HUES48 (cell line): ENCODE measurements around the gene EXD3.

Source experiments
- H3K27ac ChIP-seq: one replicate; pipeline ENCODE4 v1.7.0; 2013; ENCODE audit warnings: low read depth, low read length, inconsistent platforms
- H3K27me3 ChIP-seq: 2 replicates; pipeline ENCODE4 v1.6.1; 2013; ENCODE audit warnings: mild to moderate bottlenecking, low read length; ENCODE audit not compliant: control insufficient read depth, insufficient read depth
- H3K36me3 ChIP-seq: 2 replicates; pipeline ENCODE4 v1.6.1; 2013; ENCODE audit warnings: low read length; ENCODE audit not compliant: control insufficient read depth, insufficient read depth
- H3K4me1 ChIP-seq: 2 replicates; pipeline ENCODE4 v1.6.1; 2013; ENCODE audit warnings: mild to moderate bottlenecking, low read length; ENCODE audit not compliant: control insufficient read depth, insufficient read depth
- H3K4me3 ChIP-seq: 2 replicates; pipeline ENCODE4 v1.5.1; 2013; ENCODE audit warnings: mild to moderate bottlenecking, low read depth, low read length
- H3K9ac ChIP-seq: 2 replicates; pipeline ENCODE4 v1.6.1; 2013; ENCODE audit warnings: mild to moderate bottlenecking, low read depth, low read length, moderate library complexity
- H3K9me3 ChIP-seq: 2 replicates; pipeline ENCODE4 v1.6.1; 2013; ENCODE audit warnings: low read length; ENCODE audit not compliant: control insufficient read depth, insufficient read depth

EXD3 gene

DNA sequence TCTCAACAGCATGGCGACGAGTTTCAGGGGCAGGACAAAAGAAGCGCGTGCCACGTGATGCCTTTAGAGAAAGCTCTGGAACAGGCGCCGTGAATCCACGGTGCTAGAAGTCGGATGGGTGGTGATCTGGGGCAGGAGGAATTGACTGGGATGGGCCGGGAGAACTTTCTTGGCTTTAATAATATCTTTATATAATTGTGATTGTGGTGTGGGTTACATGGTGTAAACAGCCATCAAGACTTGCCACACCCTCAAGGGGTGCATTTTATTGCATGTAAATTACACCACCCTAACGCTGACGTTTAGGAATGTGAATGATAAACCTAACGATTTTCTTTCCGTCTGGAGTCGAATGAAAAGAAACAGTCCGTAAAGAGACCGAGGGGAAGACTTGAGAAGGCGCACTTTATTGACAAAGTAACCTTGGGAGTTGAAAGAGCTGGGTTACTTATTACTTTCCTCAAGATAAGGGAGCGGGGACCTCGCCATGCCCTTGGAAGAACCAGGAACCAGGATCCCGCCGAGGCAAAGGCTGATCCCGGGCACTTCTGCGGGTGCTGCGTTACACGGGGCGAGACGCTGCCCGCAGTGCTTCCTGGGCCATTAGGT, 129.4 kb downstream of the EXD3 start:
- Histone ChIP-seq H3K9ac (no peak overlapping the region), H3K36me3 (no peaks in the 10 kb centered on the region), H3K9me3 (no peaks in the 10 kb centered on the region), H3K27me3 (peaks cover 33% of the 10 kb centered on the region), H3K4me1 (peaks cover 19% of the 10 kb centered on the region), H3K4me3 (no peak overlapping the region), H3K27ac (peak overlapping the region; percentile 18)

DNA sequence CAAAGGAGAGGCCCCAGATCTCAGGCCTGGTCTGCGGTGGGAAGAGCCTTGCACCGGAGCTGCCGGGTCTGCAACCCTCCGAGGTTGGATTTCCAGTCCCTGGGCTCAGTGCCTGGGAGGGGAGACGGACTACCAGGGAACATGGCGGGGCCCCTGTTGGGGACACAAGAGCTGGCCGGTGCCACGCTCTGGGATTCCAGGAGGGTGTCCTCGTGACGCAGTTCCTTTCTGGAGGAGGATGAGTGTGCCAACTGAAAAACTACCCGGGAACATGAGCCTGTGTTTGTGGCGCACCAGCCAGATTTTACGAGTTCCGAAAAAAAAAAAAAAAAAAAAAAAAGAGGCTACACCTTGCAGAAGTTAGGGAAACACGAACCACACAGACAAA, 129.9 kb downstream of the EXD3 start:
- peaks cover 33% of the 10 kb centered on the region for H3K27me3 ChIP-seq
- no peak overlapping the region for H3K27ac ChIP-seq
- no peak overlapping the region for H3K9ac ChIP-seq
- peaks cover 14% of the 10 kb centered on the region for H3K4me1 ChIP-seq
- no peaks in the 10 kb centered on the region for H3K36me3 ChIP-seq
- no peak overlapping the region for H3K4me3 ChIP-seq
- no peaks in the 10 kb centered on the region for H3K9me3 ChIP-seq

DNA sequence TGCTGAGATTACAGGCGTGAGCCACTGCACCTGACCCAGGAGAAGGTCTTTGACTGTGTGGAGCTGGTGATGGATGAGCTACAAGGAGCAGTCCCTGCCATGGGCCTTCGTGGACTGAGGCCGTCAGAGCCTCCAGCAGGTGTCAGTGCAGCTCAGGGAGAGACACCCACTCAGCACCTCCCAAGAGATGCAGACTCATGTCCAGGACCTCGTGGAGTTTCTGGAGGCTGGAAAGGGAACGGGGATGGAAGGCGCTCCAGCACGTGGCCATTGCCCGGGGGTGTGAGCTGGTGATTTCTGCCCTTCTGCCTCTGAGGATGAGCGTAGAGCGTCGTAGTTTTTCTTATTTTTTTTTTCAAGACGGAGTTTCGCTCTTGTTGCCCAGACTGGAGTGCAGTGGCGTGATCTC, 136.0 kb downstream of the EXD3 start:
- no peaks in the 10 kb centered on the region for H3K9me3 ChIP-seq
- no peak overlapping the region for H3K4me3 ChIP-seq
- H3K27me3 ChIP-seq, result peaks cover under 1% of the 10 kb centered on the region
- H3K27ac ChIP-seq, result no peak overlapping the region
- H3K36me3 ChIP-seq, result no peaks in the 10 kb centered on the region
- H3K4me1 ChIP-seq, result no peaks in the 10 kb centered on the region
- no peak overlapping the region for H3K9ac ChIP-seq

DNA sequence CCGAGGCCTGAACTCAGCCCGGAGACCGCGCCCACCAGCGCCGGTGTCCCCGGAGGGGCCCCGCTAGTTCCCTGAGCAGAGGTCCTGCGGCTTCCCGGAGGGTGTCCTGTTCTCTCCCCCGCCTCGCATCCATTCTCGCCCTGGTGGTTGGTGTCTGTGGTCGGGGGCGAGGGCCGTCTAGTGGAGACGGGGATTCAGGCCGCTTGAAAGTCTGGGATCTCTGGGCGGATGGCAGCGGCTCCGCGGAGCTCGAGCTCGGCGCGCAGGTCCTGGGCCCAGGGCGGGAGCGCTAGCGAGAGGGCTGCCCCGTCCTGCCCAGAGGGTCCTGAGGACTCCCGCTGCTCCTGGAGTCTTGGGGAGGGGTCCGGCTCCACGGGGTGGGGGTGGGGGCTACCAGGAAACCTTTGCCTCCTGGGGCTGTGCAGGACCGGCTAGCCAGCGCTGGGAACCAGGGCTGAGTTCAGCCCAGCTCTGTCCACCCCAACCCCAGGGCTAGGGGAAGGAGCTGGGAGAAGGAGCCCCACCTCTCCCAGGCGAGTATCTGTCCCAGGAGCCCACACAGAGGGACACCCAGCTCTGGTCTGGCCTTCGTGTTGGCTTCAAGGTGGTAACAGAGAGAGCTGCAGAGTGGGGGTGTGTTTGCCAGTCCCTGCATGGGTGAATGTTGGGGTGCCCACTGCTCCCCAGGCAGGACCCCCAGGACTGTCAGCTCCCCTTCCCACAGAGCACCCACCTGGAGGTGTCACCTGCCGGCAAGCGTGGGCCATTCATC, 141.4 kb downstream of the EXD3 start:
- Histone ChIP-seq H3K4me1 (peaks cover 13% of the 10 kb centered on the region), H3K4me3 (peak overlapping the region; percentile 61), H3K9me3 (no peaks in the 10 kb centered on the region), H3K36me3 (peaks cover 2% of the 10 kb centered on the region; the same call in 1 of the 2 replicates), H3K27me3 (peaks cover 20% of the 10 kb centered on the region), H3K9ac (no peak overlapping the region), H3K27ac (no peak overlapping the region)

DNA sequence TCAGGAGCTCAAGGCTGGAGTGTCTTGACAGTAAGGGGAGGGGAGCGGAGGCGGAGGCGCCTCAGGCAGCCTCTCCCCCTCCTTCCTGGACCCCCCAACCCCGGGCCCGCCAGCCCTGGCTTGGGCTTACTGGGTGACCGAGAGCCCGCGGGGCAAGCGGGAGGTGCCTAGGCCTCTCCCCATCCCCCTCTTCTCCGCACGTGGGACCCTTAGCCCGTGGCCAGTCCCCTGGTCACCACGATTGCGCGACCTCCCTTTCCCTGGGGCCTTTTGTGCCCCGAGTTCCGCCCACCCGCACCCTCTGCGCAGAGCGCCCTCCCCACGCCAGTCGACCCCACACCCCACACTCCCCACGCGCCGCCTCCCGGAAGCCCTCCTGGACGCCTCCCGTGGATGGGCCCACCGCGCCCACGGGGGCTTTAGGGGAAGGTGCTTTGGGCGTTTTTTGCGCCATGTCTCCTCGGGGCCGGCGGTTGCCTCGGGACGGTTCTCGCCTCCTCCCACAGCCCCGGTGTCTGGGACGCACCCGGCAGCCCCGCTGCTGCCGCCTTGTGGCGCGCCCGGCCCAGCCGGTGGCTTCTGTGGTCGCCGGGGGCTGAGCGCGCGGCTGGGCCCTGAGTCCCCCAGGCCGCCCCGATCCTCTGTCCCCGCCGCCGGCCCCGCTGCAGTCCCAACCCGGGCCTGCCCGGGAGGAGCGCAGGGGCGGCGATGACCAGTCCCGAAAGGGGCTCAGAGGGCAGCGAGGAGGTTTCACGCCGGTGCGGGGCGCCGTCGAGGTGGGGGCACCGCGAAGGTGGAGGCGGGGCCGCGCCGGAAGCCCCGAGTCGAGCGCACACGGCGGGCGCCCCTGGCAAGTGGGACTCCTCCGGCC, 142.3 kb downstream of the EXD3 start:
- H3K9ac ChIP-seq, result no peak overlapping the region
- H3K27ac ChIP-seq, result no peak overlapping the region
- H3K36me3 ChIP-seq, result peaks cover 2% of the 10 kb centered on the region; the same call in 1 of the 2 replicates
- peak overlapping the region; percentile 61 for H3K4me3 ChIP-seq
- H3K9me3 ChIP-seq, result no peaks in the 10 kb centered on the region
- peaks cover 19% of the 10 kb centered on the region for H3K4me1 ChIP-seq
- peaks cover 20% of the 10 kb centered on the region for H3K27me3 ChIP-seq

DNA sequence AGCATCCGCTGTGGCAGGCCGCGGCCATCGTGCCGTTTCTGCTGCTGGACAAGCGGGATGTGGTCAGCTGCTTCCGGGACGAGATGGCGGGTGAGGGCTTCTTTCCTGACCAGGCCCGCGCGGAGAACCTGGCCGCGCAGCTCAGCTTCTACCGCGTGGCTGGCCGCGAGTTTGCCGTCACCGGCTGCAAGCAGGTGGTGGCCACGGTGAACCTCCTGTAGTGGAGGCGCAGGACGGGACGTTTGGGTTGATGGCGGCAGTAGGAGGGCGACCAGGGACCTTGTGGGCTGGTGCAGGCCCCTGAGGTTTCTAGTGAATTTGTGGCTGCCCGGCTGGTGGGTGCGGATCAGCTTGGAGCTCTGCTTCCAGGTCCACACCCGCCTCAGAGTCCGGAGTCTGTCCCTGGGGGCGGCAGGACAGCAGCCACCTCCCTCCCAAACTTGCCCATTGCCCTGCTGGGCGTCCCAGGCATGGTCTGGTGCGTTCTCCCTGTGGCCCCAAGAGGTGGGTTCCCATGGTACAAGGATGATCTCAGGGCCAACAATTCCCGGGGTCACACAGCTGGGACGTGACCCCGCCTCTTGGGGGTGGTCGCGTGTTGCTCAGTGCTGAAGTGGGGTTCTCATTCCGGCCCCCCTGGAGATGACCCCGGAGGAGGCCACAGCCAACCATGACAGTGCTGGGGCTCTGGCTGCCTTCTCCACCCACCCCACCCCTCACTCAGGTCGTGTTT, 143.1 kb downstream of the EXD3 start:
- Histone ChIP-seq H3K4me3 (no peak overlapping the region), H3K27me3 (peaks cover 20% of the 10 kb centered on the region), H3K4me1 (peaks cover 19% of the 10 kb centered on the region), H3K27ac (no peak overlapping the region), H3K9ac (no peak overlapping the region), H3K9me3 (no peaks in the 10 kb centered on the region), H3K36me3 (peaks cover 2% of the 10 kb centered on the region; the same call in 1 of the 2 replicates)

DNA sequence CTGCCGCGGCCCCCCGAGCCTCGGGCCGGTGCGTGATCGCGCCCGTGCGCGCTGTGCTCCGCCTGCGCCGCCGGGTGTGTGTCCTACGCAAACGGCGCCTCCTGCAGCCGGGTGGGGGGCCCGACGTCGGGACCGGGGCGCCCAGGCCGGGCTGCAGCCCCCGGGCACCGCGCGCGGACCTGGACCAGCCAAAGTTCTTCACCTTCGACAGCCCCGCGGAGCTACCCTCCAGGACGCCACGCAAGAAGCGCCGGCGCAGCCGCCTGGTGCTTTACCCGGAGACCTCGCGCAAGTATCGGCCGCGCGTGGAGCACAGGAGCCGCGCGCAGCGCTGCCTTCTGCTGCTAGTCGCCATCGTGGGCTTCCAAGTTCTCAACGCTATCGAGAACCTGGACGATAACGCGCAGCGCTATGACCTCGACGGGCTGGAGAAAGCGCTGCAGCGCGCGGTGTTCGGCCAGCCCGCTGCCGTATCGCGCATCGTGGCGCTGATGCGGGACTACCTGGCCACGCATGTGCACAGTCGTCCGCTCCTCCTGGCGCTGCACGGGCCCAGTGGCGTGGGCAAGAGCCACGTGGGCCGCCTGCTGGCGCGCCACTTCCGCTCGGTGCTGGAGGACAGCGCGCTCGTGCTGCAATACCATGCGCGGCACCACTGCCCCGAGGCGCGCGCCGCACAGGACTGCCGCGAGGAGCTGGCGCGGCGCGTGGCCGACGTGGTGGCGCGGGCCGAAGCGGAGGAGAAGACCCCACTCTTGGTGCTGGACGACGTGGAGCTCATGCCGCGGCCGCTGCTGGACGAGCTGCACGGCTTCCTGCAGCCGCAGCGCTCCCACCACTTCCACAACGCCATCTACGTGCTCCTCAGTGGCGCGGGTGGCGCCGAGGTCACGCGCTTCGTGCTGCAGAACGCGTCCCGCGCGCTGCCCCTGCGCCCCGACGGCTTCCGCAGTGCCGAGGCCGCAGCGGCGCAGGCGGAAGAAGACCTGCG, 143.9 kb downstream of the EXD3 start:
- Histone ChIP-seq H3K27ac (no peak overlapping the region), H3K27me3 (peaks cover 20% of the 10 kb centered on the region), H3K4me3 (peak overlapping the region; percentile 54; the same call in 1 of the 2 replicates), H3K4me1 (peaks cover 19% of the 10 kb centered on the region), H3K9ac (no peak overlapping the region), H3K9me3 (no peaks in the 10 kb centered on the region), H3K36me3 (peaks cover 2% of the 10 kb centered on the region; the same call in 1 of the 2 replicates)

DNA sequence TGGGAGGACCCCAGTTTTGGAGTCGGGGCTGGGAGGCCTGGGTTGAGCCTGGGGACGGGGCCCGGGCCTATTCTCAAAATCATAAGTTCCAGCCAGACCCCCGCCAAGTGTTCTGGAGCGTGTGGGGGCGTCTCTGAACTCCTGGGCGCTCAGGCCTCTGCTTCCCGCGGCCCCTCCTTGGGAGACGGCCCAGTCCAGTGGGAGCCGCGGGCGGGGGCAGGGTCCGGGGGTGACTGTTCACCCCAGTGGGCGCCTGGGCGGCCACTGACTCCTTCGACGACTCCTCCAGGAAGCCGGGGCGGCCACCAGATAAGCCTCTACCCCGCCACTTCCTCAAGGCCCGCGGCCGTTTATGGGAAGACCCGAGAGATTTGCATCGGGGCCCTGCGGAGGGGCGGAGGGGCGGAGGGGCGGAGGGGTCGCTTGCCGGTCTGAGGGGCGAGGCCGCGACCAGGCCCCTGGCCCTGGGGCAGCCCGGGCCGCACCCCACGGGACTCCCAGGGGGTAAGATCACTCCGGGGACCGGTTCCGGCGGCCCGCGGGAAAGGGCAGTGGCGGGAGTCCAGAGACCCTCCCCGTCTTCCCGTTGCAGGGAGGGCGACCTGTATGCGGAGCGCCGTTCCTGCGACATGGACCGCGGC, 144.8 kb downstream of the EXD3 start:
- H3K27me3 ChIP-seq, result peaks cover 20% of the 10 kb centered on the region
- H3K9ac ChIP-seq, result 0 out of 2 replicates have a peak overlapping the region, but pooled peaks have one; percentile 20
- peak overlapping the region; percentile 91 for H3K27ac ChIP-seq
- H3K9me3 ChIP-seq, result no peaks in the 10 kb centered on the region
- peaks cover 19% of the 10 kb centered on the region for H3K4me1 ChIP-seq
- peaks cover 6% of the 10 kb centered on the region for H3K36me3 ChIP-seq
- peak overlapping the region; percentile 54 for H3K4me3 ChIP-seq

DNA sequence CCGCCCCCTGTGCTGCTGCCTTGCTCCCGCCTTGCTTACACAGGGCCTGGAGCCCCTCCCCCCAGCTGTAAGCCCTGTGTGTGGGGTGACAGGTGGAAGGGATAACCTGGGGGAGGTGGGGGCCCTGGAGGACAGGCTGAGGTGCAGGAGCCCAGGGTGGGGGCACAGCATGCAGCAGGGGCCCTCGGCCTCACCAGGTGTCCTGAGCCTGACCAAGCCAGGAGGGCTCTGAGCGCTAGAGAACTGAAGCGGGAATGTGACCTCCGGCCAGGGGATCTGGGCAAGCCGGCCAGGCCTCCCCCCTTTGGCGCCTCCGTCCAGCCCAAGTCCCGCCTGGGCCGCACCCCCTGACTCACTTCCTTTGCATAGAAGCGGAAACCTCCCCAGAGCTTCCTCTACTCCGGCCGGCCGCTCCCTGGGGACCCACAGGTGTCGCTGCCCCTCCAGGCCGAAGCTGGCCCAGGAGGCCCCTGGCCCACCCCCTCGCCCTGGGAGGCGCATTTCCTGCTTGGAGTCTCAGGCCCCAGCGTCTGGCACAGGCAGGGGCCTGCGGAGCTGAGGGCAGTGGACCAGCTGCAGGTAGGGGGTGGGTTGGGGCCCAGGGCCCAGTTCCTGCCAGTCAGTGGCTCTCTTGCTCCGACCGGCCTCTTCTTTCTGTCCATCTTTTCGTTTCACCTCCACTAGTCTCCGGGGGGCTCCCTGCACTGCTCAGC, 145.5 kb downstream of the EXD3 start, which contains the start of gene TOR4A:
Gene TOR4A (plus strand): TSS at position 398 of the 713 bp plus-strand sequence. CDS start 964 bp downstream, outside the sequence.
- Histone ChIP-seq H3K9me3 (no peaks in the 10 kb centered on the region), H3K27ac (peak within 1 kb of the TSS; percentile 91), H3K9ac (peak within 1 kb of the TSS; percentile 20; the same call in 1 of the 2 replicates), H3K4me3 (peak within 1 kb of the TSS; percentile 54), H3K4me1 (peaks cover 19% of the 10 kb centered on the region), H3K36me3 (peaks cover 11% of the 10 kb centered on the region), H3K27me3 (peaks cover 20% of the 10 kb centered on the region)
